GM12891 (cell line): ENCODE results near the gene GABBR1.

Experiments used
- POLR2A ChIP-seq: IDR thresholded peaks from 2 replicates; pipeline ENCODE4 v1.6.1; 2011; ENCODE audit warnings: low read depth, low read length, control low read depth
- POLR2AphosphoS5 ChIP-seq: IDR thresholded peaks from 2 replicates; pipeline ENCODE4 v1.6.1; 2011; ENCODE audit warnings: low read depth, low read length, control low read depth
- SPI1 ChIP-seq: IDR thresholded peaks from 2 replicates; pipeline ENCODE4 v1.6.1; 2011; ENCODE audit warnings: low read depth, low read length, control low read depth
- TAF1 ChIP-seq: IDR thresholded peaks from 2 replicates; pipeline ENCODE4 v1.6.1; 2011; ENCODE audit warnings: low read depth, low read length, control low read depth

GRCh38 chr6:29520232-29520631, 112.8 kb downstream of the GABBR1 start:
- TF ChIP-seq POLR2A (no peak), TAF1 (no peak), SPI1 (no peak), POLR2AphosphoS5 (no peak)
